Keratinocyte (primary cell): ENCODE results near the gene B3GALT4.

Source experiments
- CTCF ChIP-seq, 3 experiments: IDR thresholded peaks in 1 of 3; conservative IDR thresholded peaks in 1 of 3; optimal IDR thresholded peaks in 1 of 3; 2 replicates in 2 of 3; 3 replicates in 1 of 3; pipeline versions ENCODE3 to v1.5.1; 2011; ENCODE audit warnings: low read length in 3 of 3, mild to moderate bottlenecking in 3 of 3, moderate library complexity in 2 of 3, control low read depth in 1 of 3, inconsistent platforms in 1 of 3; ENCODE audit not compliant: insufficient read depth in 2 of 3; ENCODE audit errors: extremely low read depth in 1 of 3
- EZH2 ChIP-seq: IDR thresholded peaks from one replicate; pipeline ENCODE4 v1.6.1; 2012; ENCODE audit warnings: inconsistent platforms, mild to moderate bottlenecking, low read length, moderate library complexity

DNA sequence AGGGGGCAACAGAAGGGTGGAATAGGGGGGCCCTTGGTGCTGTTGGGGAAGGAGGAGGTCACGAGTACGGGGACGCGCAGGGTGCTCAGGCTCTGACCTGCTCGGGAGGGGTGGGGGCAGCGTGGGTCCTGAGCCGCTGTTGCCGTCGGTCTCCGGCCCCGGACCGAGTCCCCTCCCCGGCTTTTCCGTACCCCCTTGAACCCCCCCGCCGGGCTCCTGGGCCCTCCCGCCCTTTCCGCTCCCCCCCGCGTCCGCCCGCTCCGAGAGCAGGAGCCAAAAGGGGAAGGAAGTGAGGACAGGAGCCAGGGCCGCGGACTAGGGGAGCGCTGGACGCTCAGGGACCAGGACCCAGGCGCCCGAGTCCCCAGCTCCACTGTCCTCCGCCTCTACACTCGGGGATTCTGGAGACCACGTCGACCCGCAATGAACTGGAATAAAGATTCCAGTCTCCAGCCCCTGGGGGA lies 21.9 kb downstream of the B3GALT4 start, which contains the start of gene RGL2:
- TF ChIP-seq CTCF (optimal IDR thresholded peaks at IDR 0.05 in 1 of 3, IDR thresholded peaks at IDR 0.05 in 1 of 3, conservative IDR thresholded peaks at IDR 0.05 in 1 of 3; ENCODE audit: extremely low read depth in 1 of 3, insufficient read depth in 2 of 3, low read length in 3 of 3) (no peak), EZH2 (no peak)
